CD4-positive, alpha-beta T cell treated with Interleukin-6 at 100 ng/mL for 8 hours (primary cell): ENCODE data around the gene WNT2B.

Source experiments
- DNase-seq: peaks from one replicate; pipeline ENCODE4 v3.0.0-alpha.2; 2020; ENCODE audit warnings: mixed read lengths, low spot score

The WNT2B gene

GRCh38 chr1:112504661-112505399 is 3.9 kb upstream of the WNT2B start:
- no peak for DNase-seq

GRCh38 chr1:112505400-112505785 is 3.4 kb upstream of the WNT2B start:
- no peak for DNase-seq

GRCh38 chr1:112505878-112506277 is 2.9 kb upstream of the WNT2B start:
- DNase-seq = no peak

DNA sequence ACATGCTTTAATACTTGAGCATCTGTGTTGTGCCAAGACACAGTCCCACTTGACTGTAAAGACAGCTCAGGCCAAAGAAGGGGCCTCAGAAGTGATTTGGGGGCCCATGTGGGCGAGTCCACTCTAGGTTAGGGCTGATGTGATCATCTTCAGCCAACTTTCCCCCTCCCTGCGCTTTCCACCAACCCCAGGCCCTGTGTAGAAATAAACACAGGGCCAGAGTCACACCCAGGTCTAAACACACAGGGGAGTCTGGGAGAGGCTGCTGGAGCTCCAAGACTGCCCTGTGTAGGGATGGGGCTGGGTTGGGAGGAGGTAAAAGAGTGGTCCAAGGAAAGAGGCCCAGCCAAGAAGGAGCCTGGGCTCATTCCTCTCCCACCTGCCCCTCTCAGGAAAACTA is 2.5 kb upstream of the WNT2B start:
- DNase-seq = no peak

DNA sequence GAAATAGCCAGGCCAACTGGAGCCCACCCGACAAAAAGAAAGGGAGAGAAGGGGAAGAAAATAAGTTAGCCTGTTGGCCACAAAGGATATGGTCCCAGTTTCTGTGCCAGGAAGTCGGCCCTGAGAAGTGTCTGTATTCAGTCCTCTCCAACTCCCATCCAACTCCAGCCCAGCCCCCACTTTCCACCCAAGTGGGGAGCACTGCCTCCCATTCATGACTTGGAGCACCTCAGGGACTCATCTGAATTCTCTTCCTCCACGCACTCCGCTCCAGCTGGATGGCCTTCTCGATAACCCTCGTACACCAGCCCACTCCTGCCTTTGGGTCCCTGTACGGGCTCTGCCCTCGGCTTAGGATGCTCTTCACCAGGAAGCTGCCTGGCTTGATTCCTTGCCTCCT is 2.0 kb upstream of the WNT2B start:
- DNase-seq = no peak

- DNase-seq = no peak
Measured at GRCh38 chr1:112507336-112507735, 1.4 kb upstream of the WNT2B start.

- DNase-seq = peak; percentile 11
Measured at GRCh38 chr1:112507921-112508277, 866 bp upstream of the WNT2B start.

DNA sequence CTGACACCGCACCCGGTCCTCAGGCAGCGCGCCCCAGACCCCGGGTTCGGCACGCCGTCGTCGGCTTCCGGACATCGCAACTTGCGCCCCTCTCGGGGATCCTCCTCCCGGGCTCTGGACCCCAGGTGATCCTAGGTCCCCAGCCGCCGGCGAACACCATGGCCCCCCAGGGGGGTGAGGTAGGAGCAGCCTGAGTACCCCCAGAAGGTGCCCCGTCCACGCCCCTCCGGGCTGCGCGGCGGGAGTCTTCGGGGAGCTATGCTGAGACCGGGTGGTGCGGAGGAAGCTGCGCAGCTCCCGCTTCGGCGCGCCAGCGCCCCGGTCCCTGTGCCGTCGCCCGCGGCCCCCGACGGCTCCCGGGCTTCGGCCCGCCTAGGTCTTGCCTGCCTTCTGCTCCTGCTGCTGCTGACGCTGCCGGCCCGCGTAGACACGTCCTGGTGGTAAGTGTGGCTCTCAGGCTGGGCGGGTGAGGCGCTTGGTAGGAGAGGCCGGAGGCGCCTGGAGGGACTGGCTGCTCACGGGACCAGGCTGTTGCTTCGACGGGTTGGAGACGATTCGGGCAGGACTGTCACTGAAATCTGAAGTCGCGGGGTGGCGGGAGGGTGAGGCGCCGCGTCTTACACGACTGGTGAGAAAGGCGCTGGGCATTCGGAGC is 367 bp downstream of the WNT2B start:
- DNase-seq = no peak

DNA sequence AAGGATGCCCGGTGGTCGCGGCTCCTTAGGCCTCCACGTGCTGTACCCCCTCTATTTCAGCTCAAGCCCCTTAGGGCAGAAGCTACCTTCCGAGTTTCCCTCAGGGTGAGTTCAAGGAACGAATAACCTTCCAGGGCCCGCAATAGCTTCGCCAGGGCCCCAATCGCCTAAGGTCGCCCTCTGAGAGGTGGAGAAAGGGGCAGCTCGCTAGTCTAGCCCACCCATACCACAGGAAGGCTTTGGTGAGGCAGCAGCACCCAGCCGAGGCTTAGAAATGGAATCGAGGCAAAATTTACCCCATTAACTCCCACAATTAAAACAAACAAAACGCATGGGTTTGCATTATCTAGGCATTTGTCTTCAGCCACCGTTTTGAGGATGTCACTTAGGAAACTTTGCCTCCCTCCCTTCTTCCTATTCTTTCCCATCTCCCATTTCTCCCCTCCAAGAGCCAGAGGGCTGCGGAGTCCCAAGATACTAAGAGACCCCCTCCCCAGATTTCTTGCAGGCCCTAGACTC is 954 bp downstream of the WNT2B start:
- DNase-seq = no peak

DNA sequence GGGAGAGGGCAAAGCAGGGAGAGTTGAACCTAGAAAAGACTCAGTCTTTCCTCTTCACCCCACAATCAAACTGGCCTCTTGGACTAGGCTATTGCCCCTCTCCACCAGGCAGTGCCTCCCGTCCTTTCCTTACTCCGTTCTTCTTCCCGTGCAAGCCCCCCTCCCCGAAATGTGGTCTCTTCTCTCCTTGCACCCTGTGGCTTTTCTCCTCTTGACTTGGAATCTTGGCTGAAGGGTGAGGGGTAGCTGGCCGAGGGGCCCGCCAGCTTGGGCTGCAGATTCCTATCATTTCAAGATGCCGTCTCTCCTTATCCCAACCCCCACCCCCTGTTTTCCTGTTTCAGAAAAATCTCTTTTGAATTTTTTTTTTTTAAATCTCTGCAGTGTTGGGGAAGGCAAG is 1.6 kb downstream of the WNT2B start:
- DNase-seq = no peak

GRCh38 chr1:112511897-112512296 is 3.1 kb downstream of the WNT2B start:
- DNase-seq = no peak

- no peak for DNase-seq
Measured at GRCh38 chr1:112513112-112513870, 4.5 kb downstream of the WNT2B start.

- no peak for DNase-seq
Measured at GRCh38 chr1:112514901-112515300, 6.1 kb downstream of the WNT2B start.

DNA sequence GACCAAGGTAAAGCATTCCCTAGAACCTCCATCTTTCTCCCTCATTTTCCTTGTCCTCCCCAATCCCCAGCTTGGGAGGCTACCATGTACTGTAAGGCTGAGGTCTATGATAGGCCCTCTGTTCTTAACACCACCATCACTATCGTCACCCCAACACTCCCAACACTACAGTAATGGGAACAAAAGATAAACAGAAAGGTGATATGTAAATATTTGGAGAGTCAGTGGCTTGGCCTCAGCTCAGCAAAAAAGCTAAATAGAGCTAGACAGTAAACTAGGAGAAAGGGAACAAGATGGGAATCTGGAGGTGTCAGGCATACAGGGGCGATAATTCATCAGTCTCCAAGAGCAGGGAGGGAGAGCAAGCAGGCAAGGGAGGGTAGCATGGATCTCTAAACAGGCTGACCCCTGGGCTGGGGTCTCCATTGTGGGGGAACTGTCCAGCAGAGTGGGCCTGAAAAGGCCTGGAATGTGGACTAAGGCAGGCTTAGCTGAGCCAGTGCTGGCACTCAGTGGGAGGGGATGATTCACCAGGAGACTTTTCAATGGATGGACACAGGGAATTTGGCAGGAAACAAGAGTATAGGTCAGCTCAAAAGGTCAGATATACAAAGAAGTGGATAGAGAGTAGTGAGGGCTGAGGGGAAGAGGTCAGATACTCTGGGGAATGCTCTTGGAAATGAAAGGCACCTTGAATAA is 6.7 kb downstream of the WNT2B start:
- no peak for DNase-seq

GRCh38 chr1:112516141-112516540 is 7.4 kb downstream of the WNT2B start:
- no peak for DNase-seq

DNA sequence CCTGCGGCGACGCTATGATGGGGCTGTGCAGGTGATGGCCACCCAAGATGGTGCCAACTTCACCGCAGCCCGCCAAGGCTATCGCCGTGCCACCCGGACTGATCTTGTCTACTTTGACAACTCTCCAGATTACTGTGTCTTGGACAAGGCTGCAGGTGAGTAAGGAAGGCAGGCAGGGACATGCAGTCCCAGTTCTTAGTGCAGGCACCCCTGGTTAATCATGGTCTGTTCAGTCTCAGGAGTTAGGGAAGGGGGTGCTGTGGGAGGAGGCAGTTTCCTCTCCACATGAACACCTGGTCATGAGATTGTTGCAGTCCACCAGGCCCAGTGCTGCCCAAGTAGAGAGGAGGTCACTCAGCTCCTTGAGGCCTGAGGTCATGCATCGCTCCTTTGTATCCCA is 8.5 kb downstream of the WNT2B start:
- no peak for DNase-seq

DNA sequence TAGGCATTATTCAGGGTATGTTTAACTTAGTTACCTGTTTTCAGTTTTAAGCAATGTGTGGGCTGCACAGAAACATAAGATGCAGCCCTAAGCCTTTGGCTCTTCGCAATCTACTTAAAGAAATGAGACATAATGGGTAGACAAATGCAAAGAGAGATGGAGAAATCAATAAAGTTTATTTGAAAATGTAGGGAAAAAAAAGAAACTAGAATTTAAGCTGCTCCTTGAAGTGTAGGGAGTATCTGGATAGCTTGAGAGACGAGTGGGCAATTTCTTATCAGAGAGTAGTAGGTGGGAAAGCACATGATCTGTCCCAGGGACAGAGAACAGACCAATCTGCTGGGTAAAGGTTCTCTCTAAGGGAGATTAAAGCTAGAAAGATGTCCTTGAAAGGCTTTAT is 8.9 kb downstream of the WNT2B start:
- no peak for DNase-seq

GRCh38 chr1:112518186-112518585 is 9.4 kb downstream of the WNT2B start:
- DNase-seq = no peak

DNA sequence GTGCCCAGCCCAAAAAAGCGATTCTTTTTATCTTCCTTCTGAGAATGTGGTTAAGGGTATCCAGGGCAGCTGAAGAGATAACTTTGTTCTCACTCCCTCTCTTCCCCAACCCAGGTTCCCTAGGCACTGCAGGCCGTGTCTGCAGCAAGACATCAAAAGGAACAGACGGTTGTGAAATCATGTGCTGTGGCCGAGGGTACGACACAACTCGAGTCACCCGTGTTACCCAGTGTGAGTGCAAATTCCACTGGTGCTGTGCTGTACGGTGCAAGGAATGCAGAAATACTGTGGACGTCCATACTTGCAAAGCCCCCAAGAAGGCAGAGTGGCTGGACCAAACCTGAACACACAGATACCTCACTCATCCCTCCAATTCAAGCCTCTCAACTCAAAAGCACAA is 11.4 kb downstream of the WNT2B start:
- no peak for DNase-seq

DNA sequence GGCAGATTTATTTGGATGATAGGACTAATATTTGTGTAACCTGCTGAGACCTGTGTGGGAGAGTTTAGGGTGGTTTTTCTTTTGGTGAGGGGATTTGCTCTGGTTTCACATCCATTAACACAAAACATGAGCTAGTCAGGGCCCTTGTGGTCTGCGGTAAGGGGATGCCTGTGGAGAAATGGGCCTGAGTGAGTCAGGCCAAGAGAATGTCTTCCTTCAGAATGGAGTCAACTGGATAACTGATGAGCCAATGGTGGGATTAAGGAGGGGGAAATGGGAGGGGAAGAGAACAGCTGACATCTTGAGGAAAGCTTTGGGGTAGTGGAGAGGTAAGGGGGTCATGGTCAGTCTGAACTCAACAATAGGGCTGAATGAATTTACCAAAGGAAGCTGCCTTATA is 13.9 kb downstream of the WNT2B start:
- DNase-seq = no peak

- DNase-seq = no peak
Measured at GRCh38 chr1:112524251-112524650, 15.5 kb downstream of the WNT2B start.

- no peak for DNase-seq
Measured at GRCh38 chr1:112524986-112525385, 16.2 kb downstream of the WNT2B start.
